Calu3 (cell line): ENCODE measurements around the gene TCP11L2. TPM values are rescaled to one million over a fixed set of nuclear protein-coding genes. Genes with fewer than 3 reads are reported as not detected.
A peak's percentile ranks its signal among the peaks of the same experiment; 100 is the strongest.
"Not testable (repeated sequence)": the region's sequence is repeated elsewhere in the genome, so short reads cannot be mapped to it uniquely, and the experiment has no call there.

ENCODE experiments used
- BruUV-seq: library from RNA; stranded (reverse); fragments of 400-500 nt; replicated peaks from 2 replicates; lab custom pipeline; 2021; lab: Mats Ljungman, UMichigan
- CTCF ChIA-PET: fragments of 300-600 bp; sonication (Branson Sonifier 250); formaldehyde crosslinking; loops from one replicate; lab custom pipeline; 2022; ENCODE audit warnings: antibody characterized with exemption; lab: Charles Lee
- DNase-seq: peaks from one replicate; pipeline ENCODE4 v3.0.0; 2022
- H3K27ac Mint-ChIP-seq: one replicate; pipeline ENCODE4 v1.8.0; 2022; ENCODE audit warnings: mixed read lengths; ENCODE audit not compliant: unreplicated experiment
- H3K27me3 Mint-ChIP-seq: one replicate; pipeline ENCODE4 v1.8.0; 2022; ENCODE audit warnings: mixed read lengths; ENCODE audit not compliant: unreplicated experiment
- H3K36me3 Mint-ChIP-seq: one replicate; pipeline ENCODE4 v1.8.0; 2022; ENCODE audit warnings: mild to moderate bottlenecking, moderate library complexity, mixed read lengths; ENCODE audit not compliant: insufficient read depth, unreplicated experiment
- H3K4me1 Mint-ChIP-seq: one replicate; pipeline ENCODE4 v1.8.0; 2022; ENCODE audit warnings: mild to moderate bottlenecking, low read depth, mixed read lengths; ENCODE audit not compliant: unreplicated experiment
- H3K4me3 Mint-ChIP-seq: one replicate; pipeline ENCODE4 v1.8.0; 2022; ENCODE audit warnings: mild to moderate bottlenecking, low read depth, moderate library complexity, mixed read lengths; ENCODE audit not compliant: unreplicated experiment
- H3K9me3 Mint-ChIP-seq: one replicate; pipeline ENCODE4 v1.8.0; 2022; ENCODE audit warnings: low read depth, mixed read lengths; ENCODE audit not compliant: unreplicated experiment
- CTCF ChIP-seq: fragments of 200-600 bp; IDR thresholded peaks from one replicate; pipeline ENCODE4 v1.8.0; 2022; ENCODE audit warnings: antibody characterized with exemption; ENCODE audit not compliant: unreplicated experiment
- intact Hi-C: fragments of 100-400 bp; cut with micrococcal nuclease; formaldehyde crosslinking; loops from one replicate; pipeline ENCODE4 v1.10.0; 2022; ENCODE audit not compliant: unreplicated experiment
- total RNA-seq: library from RNA; stranded (reverse); gene quantifications from 2 replicates; pipeline ENCODE4 v1.2.3, GENCODE V29; 2022

TCP11L2 gene
- total RNA-seq, 1 experiment from 2014 or later: 37.7 TPM

- Mint-ChIP-seq H3K27ac (peak overlapping the region; percentile 29), H3K9me3 (no peaks in the 10 kb centered on the region), H3K4me1 (peaks cover 44% of the 10 kb centered on the region), H3K4me3 (peak overlapping the region; percentile 33), H3K36me3 (peaks cover 9% of the 10 kb centered on the region), H3K27me3 (no peaks in the 10 kb centered on the region)
- no TSS peak for BruUV-seq
- CTCF ChIA-PET: interaction anchor here (0.6 to 1.6 kb wide), 3 partner anchors 13 to 752 kb away, joined by 3 to 7 read pairs (median 6); no protein-coding TSS in a partner anchor
- TF ChIP-seq CTCF: no peak
- peak; percentile 47 for DNase-seq
- intact Hi-C loops: loop anchor here (2.0 to 5.0 kb wide), 2 partner anchors 33 to 63 kb away; partner anchors contain the start of gene CKAP4
Observed at GRCh38 chr12:106309671-106310505, 7.4 kb downstream of the TCP11L2 start.

GRCh38 chr12:106310687-106311086, 8.2 kb downstream of the TCP11L2 start:
- H3K4me3 Mint-ChIP-seq: no peak overlapping the region
- H3K36me3 Mint-ChIP-seq: peaks cover 17% of the 10 kb centered on the region
- no TSS peak for BruUV-seq
- no peaks in the 10 kb centered on the region for H3K27me3 Mint-ChIP-seq
- H3K9me3 Mint-ChIP-seq: no peaks in the 10 kb centered on the region
- H3K4me1 Mint-ChIP-seq: peaks cover 44% of the 10 kb centered on the region
- TF ChIP-seq CTCF: no peak
- CTCF ChIA-PET: interaction anchor here (1.1 kb wide), 1 partner anchor 14 kb away, joined by 3 read pairs; no protein-coding TSS in a partner anchor
- H3K27ac Mint-ChIP-seq: no peak overlapping the region
- intact Hi-C loops: no loop called here
- no peak for DNase-seq

- Mint-ChIP-seq H3K27me3 (no peaks in the 10 kb centered on the region), H3K36me3 (peaks cover 17% of the 10 kb centered on the region), H3K27ac (no peak overlapping the region), H3K4me1 (peaks cover 40% of the 10 kb centered on the region), H3K4me3 (no peak overlapping the region), H3K9me3 (no peaks in the 10 kb centered on the region)
- DNase-seq: no peak
- CTCF ChIA-PET: interaction anchor here (0.6 to 1.1 kb wide), 2 partner anchors 8 to 15 kb away, joined by 3 read pairs; no protein-coding TSS in a partner anchor
- TF ChIP-seq CTCF: no peak
- intact Hi-C loops: no loop called here
- no TSS peak for BruUV-seq
Observed at GRCh38 chr12:106311139-106311538, 8.6 kb downstream of the TCP11L2 start.

- H3K4me3 Mint-ChIP-seq, CTCF ChIA-PET: not testable (repeated sequence)
- peaks cover 31% of the 10 kb centered on the region for H3K4me1 Mint-ChIP-seq
Observed at GRCh38 chr12:106313413-106313812, 10.9 kb downstream of the TCP11L2 start.

More at GRCh38 chr12:106313413-106313812, 10.9 kb downstream of the TCP11L2 start:
- BruUV-seq, H3K9me3 Mint-ChIP-seq, H3K27ac Mint-ChIP-seq, H3K27me3 Mint-ChIP-seq, DNase-seq, intact Hi-C loops: not testable (repeated sequence)
- H3K36me3 Mint-ChIP-seq: peaks cover 25% of the 10 kb centered on the region
